Gastrocnemius medialis (tissue), 4 donors: Measurements from ENCODE around the gene MTERF4.

Source experiments
- POLR2A ChIP-seq, 2 donors: fragments of 450-650 bp; IDR thresholded peaks; one replicate each; pipeline ENCODE4 v1.6.1; 2017; ENCODE audit warnings: antibody characterized with exemption in 2 of 2, mild to moderate bottlenecking in 2 of 2, moderate library complexity in 2 of 2
- TF ChIP-seq, protein P1 (sequence below), 5 experiments: fragments of 450-650 bp in 3 of 5; fragments of 200-600 bp in 2 of 5; sonication (generic) in 2 of 5; IDR thresholded peaks in 4 of 5; conservative IDR thresholded peaks in 1 of 5; 1 replicate in 4 of 5; 2 replicates in 1 of 5; pipeline ENCODE4 v1.5.1; 2016 to 2019; ENCODE audit warnings: antibody characterized with exemption in 5 of 5, mild to moderate bottlenecking in 3 of 5, moderate library complexity in 3 of 5

DNA sequence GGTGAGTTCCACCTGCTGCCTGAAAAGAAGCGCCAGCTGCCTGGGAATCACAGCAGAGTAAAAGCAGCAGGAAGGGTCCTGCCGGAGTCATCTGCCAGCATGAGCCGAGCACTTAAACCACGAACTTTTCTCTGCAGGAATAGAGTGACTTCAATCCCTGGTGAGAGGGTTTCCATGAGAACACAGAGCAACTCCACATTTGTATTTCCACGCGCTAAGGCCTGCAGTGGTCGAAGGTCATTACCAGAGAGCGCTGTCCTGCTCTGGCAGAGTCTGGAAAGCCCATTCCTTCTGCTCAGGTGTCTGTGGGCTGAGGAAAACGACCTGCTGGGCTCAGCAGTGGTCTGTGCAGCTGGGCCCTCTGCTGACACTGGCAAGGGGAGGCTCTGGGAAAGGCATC is 40.5 kb upstream of the MTERF4 start:
- TF ChIP-seq, protein P1, sequence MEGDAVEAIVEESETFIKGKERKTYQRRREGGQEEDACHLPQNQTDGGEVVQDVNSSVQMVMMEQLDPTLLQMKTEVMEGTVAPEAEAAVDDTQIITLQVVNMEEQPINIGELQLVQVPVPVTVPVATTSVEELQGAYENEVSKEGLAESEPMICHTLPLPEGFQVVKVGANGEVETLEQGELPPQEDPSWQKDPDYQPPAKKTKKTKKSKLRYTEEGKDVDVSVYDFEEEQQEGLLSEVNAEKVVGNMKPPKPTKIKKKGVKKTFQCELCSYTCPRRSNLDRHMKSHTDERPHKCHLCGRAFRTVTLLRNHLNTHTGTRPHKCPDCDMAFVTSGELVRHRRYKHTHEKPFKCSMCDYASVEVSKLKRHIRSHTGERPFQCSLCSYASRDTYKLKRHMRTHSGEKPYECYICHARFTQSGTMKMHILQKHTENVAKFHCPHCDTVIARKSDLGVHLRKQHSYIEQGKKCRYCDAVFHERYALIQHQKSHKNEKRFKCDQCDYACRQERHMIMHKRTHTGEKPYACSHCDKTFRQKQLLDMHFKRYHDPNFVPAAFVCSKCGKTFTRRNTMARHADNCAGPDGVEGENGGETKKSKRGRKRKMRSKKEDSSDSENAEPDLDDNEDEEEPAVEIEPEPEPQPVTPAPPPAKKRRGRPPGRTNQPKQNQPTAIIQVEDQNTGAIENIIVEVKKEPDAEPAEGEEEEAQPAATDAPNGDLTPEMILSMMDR (IDR thresholded peaks at IDR 0.05 in 4 of 5, conservative IDR thresholded peaks at IDR 0.05 in 1 of 5): no peak
- no peak for TF ChIP-seq POLR2A (IDR thresholded peaks at IDR 0.05)
